GM19328 (cell line): Measurements from ENCODE around the gene HTR1E.
"Not testable (repeated sequence)": the region's sequence is repeated elsewhere in the genome, so short reads cannot be mapped to it uniquely, and the experiment has no call there.

Experiments used
- ATAC-seq: cut with Tn5 transposase; IDR thresholded peaks from one replicate; pipeline ENCODE4 v1.9.1; 2021; ENCODE audit warnings: mild to moderate bottlenecking, moderate library complexity; ENCODE audit not compliant: unreplicated experiment

Gene HTR1E

GRCh38 chr6:86969573-86969972, 32.2 kb downstream of the HTR1E start:
- no peak for ATAC-seq

GRCh38 chr6:86973088-86973487, 35.8 kb downstream of the HTR1E start:
- ATAC-seq: no peak

GRCh38 chr6:86978251-86978650, 40.9 kb downstream of the HTR1E start:
- ATAC-seq: no peak

- no peak for ATAC-seq
Observed at GRCh38 chr6:87001494-87001893, 64.2 kb downstream of the HTR1E start.

- ATAC-seq: not testable (repeated sequence)
Observed at GRCh38 chr6:87002391-87002790, 65.1 kb downstream of the HTR1E start.

- not testable (repeated sequence) for ATAC-seq
Observed at GRCh38 chr6:87006541-87006940, 69.2 kb downstream of the HTR1E start.

GRCh38 chr6:87009581-87009980, 72.3 kb downstream of the HTR1E start:
- not testable (repeated sequence) for ATAC-seq

GRCh38 chr6:87012035-87012434, 74.7 kb downstream of the HTR1E start:
- no peak for ATAC-seq

GRCh38 chr6:87012743-87013142, 75.4 kb downstream of the HTR1E start:
- ATAC-seq: no peak

GRCh38 chr6:87016772-87017171, 79.4 kb downstream of the HTR1E start:
- no peak for ATAC-seq

GRCh38 chr6:87027021-87027420, 89.7 kb downstream of the HTR1E start:
- ATAC-seq: no peak

GRCh38 chr6:87029711-87030314, 92.5 kb downstream of the HTR1E start:
- no peak for ATAC-seq

- no peak for ATAC-seq
Observed at GRCh38 chr6:87040729-87041128, 103.4 kb downstream of the HTR1E start.

- ATAC-seq: no peak
Observed at GRCh38 chr6:87045521-87046075, 108.3 kb downstream of the HTR1E start.

- no peak for ATAC-seq
Observed at GRCh38 chr6:87049779-87050178, 112.5 kb downstream of the HTR1E start.

GRCh38 chr6:87053312-87053711, 116.0 kb downstream of the HTR1E start:
- no peak for ATAC-seq

GRCh38 chr6:87054143-87054833, 117.0 kb downstream of the HTR1E start:
- ATAC-seq: no peak

GRCh38 chr6:87059943-87060342, 122.6 kb downstream of the HTR1E start:
- ATAC-seq: no peak

- ATAC-seq: no peak
Observed at GRCh38 chr6:87065117-87065516, 127.8 kb downstream of the HTR1E start.
